MCF 10A (cell line): ENCODE results near the gene ZNF518A. TPM values are rescaled to one million over a fixed set of nuclear protein-coding genes. Genes with fewer than 3 reads are reported as not detected.
"Not testable (repeated sequence)": the region's sequence is repeated elsewhere in the genome, so short reads cannot be mapped to it uniquely, and the experiment has no call there.

Experiments used
- BruUV-seq: library from RNA; stranded (reverse); fragments of 400-500 nt; replicated peaks from 2 replicates; lab custom pipeline; 2021; lab: Mats Ljungman, UMichigan
- CTCF ChIA-PET: fragments of 300-600 bp; sonication (Branson Sonifier 250); formaldehyde crosslinking; extraction: SDS; loops from one replicate; lab custom pipeline; 2021; ENCODE audit warnings: antibody characterized with exemption, inconsistent platforms; lab: Yijun Ruan, JAX
- POLR2A ChIA-PET: fragments of 300-600, 350-650 bp; sonication (Branson Sonifier 250); formaldehyde crosslinking; extraction: SDS; loops from one replicate; lab custom pipeline; 2020; ENCODE audit warnings: antibody characterized with exemption, inconsistent platforms; lab: Yijun Ruan, JAX
- DNase-seq: peaks from one replicate; pipeline ENCODE4 v3.0.0-alpha.2; 2018; ENCODE audit not compliant: unreplicated experiment
- H3K27ac Mint-ChIP-seq: one replicate; pipeline ENCODE4 v1.8.0; 2022; ENCODE audit warnings: mild to moderate bottlenecking, low read depth, mixed read lengths; ENCODE audit not compliant: unreplicated experiment
- H3K27me3 Mint-ChIP-seq: one replicate; pipeline ENCODE4 v1.8.0; 2022; ENCODE audit warnings: mixed read lengths; ENCODE audit not compliant: insufficient read depth, unreplicated experiment
- H3K36me3 Mint-ChIP-seq: one replicate; pipeline ENCODE4 v1.8.0; 2022; ENCODE audit warnings: mild to moderate bottlenecking, moderate library complexity, mixed read lengths; ENCODE audit not compliant: insufficient read depth, unreplicated experiment
- H3K4me1 Mint-ChIP-seq: one replicate; pipeline ENCODE4 v1.8.0; 2022; ENCODE audit warnings: mixed read lengths; ENCODE audit not compliant: insufficient read depth, unreplicated experiment
- H3K4me3 Mint-ChIP-seq: one replicate; pipeline ENCODE4 v1.8.0; 2022; ENCODE audit warnings: mild to moderate bottlenecking, moderate library complexity, mixed read lengths; ENCODE audit not compliant: unreplicated experiment
- H3K9me3 Mint-ChIP-seq: one replicate; pipeline ENCODE4 v1.8.0; 2022; ENCODE audit warnings: mixed read lengths; ENCODE audit not compliant: unreplicated experiment
- intact Hi-C: fragments of 100-400 bp; cut with micrococcal nuclease; formaldehyde crosslinking; loops from 2 replicates; pipeline ENCODE4 v1.14.1; 2022
- total RNA-seq: library from RNA; stranded (reverse); gene quantifications from 2 replicates; pipeline ENCODE4 v1.2.3, GENCODE V29; 2022
- TF ChIP-seq, protein P1 (sequence below): fragments of 200-600 bp; IDR thresholded peaks from one replicate; pipeline ENCODE4 v1.8.0; 2022; ENCODE audit warnings: antibody characterized with exemption, mild to moderate bottlenecking; ENCODE audit not compliant: unreplicated experiment

ZNF518A gene
- total RNA-seq, 1 experiment from 2014 or later, result 14.7 TPM

DNA sequence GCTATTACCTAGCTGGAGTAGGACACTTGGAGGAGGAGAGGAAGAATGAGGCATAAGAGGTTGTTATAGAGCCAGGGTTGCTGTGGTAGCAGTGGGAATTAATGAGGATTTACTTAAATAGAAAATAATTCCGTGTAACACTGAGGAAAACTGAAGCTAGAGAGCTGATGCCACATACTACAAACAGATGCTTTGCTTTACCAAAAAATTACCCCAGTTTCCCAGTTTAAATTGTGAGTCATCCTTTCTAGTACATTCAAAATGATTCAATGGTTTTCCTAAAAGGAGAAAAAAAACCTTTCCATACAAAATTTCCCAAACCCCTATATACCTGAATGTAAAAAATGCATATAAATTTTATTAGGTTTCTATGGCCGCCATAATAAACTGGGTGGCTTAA is 58.3 kb downstream of the ZNF518A start:
- intact Hi-C loops, result no loop called here
- no peaks in the 10 kb centered on the region for H3K36me3 Mint-ChIP-seq

DNA sequence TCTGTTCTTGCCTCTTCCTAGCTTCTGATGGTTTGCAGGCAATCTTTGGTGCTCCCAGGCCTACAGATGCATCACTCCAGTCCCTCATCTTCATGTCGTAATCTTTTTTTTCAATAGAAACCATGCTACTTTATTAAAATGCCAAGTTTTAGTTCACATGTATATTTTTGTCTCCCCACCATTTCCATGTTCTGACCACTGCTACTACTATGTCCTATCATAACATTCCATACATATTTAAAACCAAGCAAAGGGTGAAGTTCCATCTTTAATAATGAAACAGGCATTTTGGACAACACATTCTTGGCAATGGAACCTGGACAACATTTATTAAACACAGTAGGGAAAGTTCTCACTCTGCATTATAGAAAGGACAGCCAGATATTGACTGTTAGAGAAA is 58.8 kb downstream of the ZNF518A start:
- H3K27ac Mint-ChIP-seq, result no peak overlapping the region
- CTCF ChIA-PET, result no interaction called here
- no peaks in the 10 kb centered on the region for H3K27me3 Mint-ChIP-seq
- H3K4me3 Mint-ChIP-seq, result no peak overlapping the region
- H3K9me3 Mint-ChIP-seq, result peaks cover 9% of the 10 kb centered on the region
- DNase-seq, result no peak
- TF ChIP-seq, protein P1, sequence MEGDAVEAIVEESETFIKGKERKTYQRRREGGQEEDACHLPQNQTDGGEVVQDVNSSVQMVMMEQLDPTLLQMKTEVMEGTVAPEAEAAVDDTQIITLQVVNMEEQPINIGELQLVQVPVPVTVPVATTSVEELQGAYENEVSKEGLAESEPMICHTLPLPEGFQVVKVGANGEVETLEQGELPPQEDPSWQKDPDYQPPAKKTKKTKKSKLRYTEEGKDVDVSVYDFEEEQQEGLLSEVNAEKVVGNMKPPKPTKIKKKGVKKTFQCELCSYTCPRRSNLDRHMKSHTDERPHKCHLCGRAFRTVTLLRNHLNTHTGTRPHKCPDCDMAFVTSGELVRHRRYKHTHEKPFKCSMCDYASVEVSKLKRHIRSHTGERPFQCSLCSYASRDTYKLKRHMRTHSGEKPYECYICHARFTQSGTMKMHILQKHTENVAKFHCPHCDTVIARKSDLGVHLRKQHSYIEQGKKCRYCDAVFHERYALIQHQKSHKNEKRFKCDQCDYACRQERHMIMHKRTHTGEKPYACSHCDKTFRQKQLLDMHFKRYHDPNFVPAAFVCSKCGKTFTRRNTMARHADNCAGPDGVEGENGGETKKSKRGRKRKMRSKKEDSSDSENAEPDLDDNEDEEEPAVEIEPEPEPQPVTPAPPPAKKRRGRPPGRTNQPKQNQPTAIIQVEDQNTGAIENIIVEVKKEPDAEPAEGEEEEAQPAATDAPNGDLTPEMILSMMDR, result no peak
- H3K36me3 Mint-ChIP-seq, result no peaks in the 10 kb centered on the region
- POLR2A ChIA-PET, result no interaction called here
- intact Hi-C loops, result no loop called here
- no peaks in the 10 kb centered on the region for H3K4me1 Mint-ChIP-seq
- BruUV-seq, result no TSS peak

More for the DNA sequence above, 58.3 kb downstream of the ZNF518A start:
- no peak for DNase-seq
- TF ChIP-seq, protein P1, result no peak
- no peak overlapping the region for H3K27ac Mint-ChIP-seq
- BruUV-seq, result no TSS peak
- H3K4me3 Mint-ChIP-seq, result no peak overlapping the region
- ChIA-PET POLR2A (no interaction called here), CTCF (no interaction called here)
- no peaks in the 10 kb centered on the region for H3K27me3 Mint-ChIP-seq
- peaks cover 12% of the 10 kb centered on the region for H3K9me3 Mint-ChIP-seq
- no peaks in the 10 kb centered on the region for H3K4me1 Mint-ChIP-seq

DNA sequence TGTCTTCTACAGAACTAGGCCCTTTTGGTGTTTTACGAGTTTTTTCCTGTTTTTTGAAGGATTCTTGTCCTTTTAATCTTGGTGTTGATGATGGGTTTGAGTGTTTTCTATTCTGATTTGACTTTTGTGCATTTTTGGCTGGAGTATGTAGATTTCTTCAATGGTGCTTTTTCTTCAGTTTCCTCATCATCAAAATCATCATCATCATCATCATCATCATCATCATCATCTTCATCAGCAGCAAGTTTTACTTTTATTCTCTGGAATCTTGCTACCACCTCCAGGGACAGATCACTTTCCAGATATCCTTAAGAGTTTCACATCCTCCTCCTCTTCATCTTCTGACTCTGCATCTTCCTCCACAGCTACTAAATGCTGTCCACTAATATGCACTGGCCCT is 59.4 kb downstream of the ZNF518A start:
- DNase-seq, H3K4me3 Mint-ChIP-seq, H3K27ac Mint-ChIP-seq, intact Hi-C loops, H3K36me3 Mint-ChIP-seq, H3K9me3 Mint-ChIP-seq, BruUV-seq, H3K4me1 Mint-ChIP-seq, CTCF ChIA-PET, POLR2A ChIA-PET, H3K27me3 Mint-ChIP-seq: not testable (repeated sequence)

DNA sequence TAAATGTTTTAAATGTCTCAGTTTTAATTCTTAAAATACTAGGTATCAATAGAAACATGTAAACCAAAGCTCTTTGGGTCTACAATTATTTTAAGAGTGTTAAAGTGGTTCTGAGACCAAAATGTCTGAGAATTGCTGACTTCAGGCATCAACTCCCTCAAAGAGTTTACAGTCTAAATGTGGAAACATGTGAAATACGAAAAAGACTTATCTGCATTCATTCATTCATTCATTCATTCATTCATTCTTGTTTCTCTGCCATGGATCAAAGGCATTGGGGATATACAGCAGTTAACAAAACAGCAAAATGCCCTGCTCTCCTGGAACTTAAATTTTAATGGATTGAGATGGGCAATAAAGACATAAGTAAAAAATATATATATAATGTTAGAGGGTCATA is 71.4 kb downstream of the ZNF518A start:
- H3K27me3 Mint-ChIP-seq, result no peaks in the 10 kb centered on the region
- no TSS peak for BruUV-seq
- DNase-seq, result no peak
- intact Hi-C loops, result no loop called here
- H3K9me3 Mint-ChIP-seq, result no peaks in the 10 kb centered on the region
- ChIA-PET POLR2A (interaction anchor here (0.6 kb wide), 1 partner anchor 255 kb away, joined by 3 read pairs; no protein-coding TSS in a partner anchor), CTCF (interaction anchor here (0.9 kb wide), 1 partner anchor 28 kb away, joined by 3 read pairs; no protein-coding TSS in a partner anchor)
- H3K4me1 Mint-ChIP-seq, result no peaks in the 10 kb centered on the region
- H3K36me3 Mint-ChIP-seq, result no peaks in the 10 kb centered on the region
- TF ChIP-seq, protein P1, result no peak
- no peak overlapping the region for H3K27ac Mint-ChIP-seq
- H3K4me3 Mint-ChIP-seq, result no peak overlapping the region

DNA sequence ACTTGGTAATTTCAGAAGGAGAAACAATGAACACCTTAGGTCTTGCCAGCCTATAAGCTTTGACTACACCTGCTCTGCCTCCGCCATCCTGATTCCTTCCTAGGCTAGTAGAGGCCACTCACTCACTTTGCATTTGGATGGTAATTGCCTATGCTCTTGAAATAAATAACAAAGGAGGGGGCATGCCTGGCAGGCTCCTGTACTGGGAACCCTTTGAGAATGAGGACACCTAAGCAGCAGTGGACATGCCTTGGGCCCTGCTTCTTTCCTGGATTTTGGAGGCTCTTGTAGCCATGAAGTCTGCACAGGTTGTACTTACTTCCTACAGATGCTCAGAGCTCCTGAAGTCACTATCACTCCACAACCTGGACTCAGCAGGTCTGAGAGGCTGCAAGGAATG is 75.5 kb downstream of the ZNF518A start:
- intact Hi-C loops, result no loop called here
- Mint-ChIP-seq H3K9me3 (no peaks in the 10 kb centered on the region), H3K4me3 (no peak overlapping the region), H3K27me3 (no peaks in the 10 kb centered on the region), H3K36me3 (no peaks in the 10 kb centered on the region), H3K27ac (no peak overlapping the region), H3K4me1 (no peaks in the 10 kb centered on the region)
- no TSS peak for BruUV-seq
- ChIA-PET POLR2A (no interaction called here), CTCF (interaction anchor here (0.9 kb wide), 1 partner anchor 88 kb away, joined by 3 read pairs; no protein-coding TSS in a partner anchor)
- no peak for DNase-seq
- TF ChIP-seq, protein P1, result no peak
